ENCODE measurements around the gene MAPK4.

The MAPK4 gene

DNA sequence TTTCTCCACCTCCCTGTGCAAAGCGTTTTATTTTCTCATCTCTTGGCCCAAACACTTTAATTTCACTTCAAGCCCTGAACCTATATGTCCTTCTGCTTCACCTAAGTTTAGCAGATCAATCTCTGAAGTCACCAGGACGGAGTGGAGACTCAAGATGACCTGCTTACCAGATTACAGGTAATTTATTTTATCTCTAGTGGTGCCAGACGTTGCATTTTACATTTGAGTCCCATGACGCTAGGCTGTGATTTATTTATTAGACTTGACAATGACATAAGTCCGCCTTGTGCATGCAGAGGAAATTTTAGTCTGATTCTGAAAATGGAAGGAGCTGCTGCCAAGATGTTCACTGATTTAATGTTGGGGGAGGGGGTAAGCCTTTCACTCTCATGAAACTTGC, 186.1 kb downstream of the MAPK4 start:
- WGBS, 2 experiments: 96% methylated on average over 5 of the region's 5 CpGs
- peaks cover 35% of the 10 kb centered on the region for H3K4me1 ChIP-seq (ENCODE audit: control insufficient read depth, insufficient read depth, low read length)
- no peaks in the 10 kb centered on the region for H3K27me3 ChIP-seq (ENCODE audit: control insufficient read depth, insufficient read depth, low read length, poor library complexity, severe bottlenecking)
- no peak overlapping the region for H3K4me3 ChIP-seq (ENCODE audit: insufficient read depth, low read depth, low read length)
- H3K36me3 ChIP-seq (ENCODE audit: control insufficient read depth, insufficient read depth, low read length): no peaks in the 10 kb centered on the region
- no peaks in the 10 kb centered on the region for H3K9me3 ChIP-seq (ENCODE audit: control insufficient read depth, low read length)
- H3K27ac ChIP-seq (ENCODE audit: insufficient read depth, low read depth, low read length, poor library complexity, severe bottlenecking): no peak overlapping the region

DNA sequence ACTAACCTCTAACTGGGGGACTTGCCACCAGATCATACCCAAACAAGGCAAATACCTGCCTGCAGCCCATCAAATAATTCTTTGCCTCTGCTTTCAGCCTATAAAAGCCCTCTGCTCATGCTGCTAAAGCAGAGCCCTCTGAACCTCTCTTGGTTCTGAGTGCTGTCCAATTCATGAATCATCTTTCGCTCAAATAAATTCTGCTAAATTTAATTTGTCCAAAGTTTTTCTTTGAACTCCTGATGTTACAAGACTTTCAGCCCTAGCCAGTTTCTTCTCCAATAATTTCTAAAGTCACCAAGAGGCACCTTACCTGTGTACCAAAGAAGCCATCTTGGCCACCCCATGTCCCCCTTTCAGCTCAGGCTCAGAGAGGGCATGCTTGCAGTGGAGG, 188.0 kb downstream of the MAPK4 start:
- Histone ChIP-seq H3K27ac (ENCODE audit: insufficient read depth, low read depth, low read length, poor library complexity, severe bottlenecking) (peak overlapping the region; percentile 91), H3K27me3 (ENCODE audit: control insufficient read depth, insufficient read depth, low read length, poor library complexity, severe bottlenecking) (no peaks in the 10 kb centered on the region), H3K4me1 (ENCODE audit: control insufficient read depth, insufficient read depth, low read length) (peaks cover 47% of the 10 kb centered on the region), H3K9me3 (ENCODE audit: control insufficient read depth, low read length) (no peaks in the 10 kb centered on the region), H3K36me3 (ENCODE audit: control insufficient read depth, insufficient read depth, low read length) (no peaks in the 10 kb centered on the region), H3K4me3 (ENCODE audit: insufficient read depth, low read depth, low read length) (no peak overlapping the region)
- WGBS, 2 experiments: 0% methylated on average over 1 of the region's 1 CpG

DNA sequence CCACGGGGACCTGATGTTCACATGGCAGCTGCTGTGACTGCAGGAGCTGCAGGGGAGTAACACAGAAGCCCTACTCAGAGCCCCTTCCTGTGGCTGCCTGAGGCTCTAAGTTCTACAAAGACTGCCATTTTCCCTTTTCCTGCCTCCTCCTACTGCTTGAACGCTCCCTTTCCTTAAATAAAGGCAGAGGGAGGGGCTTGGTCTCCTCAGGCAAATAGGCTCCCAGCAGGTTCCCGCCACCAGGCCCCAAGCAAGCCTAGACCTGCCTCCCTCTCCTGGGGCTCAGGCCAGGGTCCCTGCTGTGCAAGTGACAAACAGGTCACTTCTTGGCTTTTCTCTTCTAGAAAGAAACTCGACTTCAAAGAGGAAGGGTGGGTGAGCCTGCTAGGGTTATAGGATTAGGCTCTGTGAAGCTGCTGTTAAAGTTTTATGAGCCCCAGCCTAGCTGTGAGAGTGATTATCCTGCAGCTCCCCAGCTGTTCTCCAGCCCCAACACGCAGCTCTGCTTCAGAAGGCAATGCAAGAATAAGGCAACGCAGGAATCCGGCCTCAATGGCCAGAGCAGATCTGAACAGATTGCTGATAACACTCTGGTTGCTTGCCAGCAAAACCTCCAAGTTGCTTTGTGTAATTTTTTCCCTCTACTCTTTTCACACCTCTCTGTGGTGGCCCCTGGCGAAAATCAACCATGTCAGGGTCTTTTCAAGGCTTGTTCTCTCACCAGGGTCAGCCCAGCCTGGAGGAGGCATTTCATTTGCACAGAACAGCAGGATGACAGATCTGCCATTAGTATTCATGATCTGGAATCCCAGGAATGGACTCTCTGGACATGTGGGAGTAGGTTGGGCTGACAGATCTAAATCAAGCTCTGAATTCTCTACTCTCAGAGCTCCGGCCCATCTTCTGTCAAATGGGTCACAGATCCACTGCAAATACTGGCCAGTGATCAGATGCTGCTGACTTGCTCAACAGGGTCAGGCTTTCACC, 188.6 kb downstream of the MAPK4 start:
- WGBS, 2 experiments: 9 to 13% methylated on average over 9 of the region's 9 CpGs
- Histone ChIP-seq H3K27ac (ENCODE audit: insufficient read depth, low read depth, low read length, poor library complexity, severe bottlenecking) (peak overlapping the region; percentile 91), H3K27me3 (ENCODE audit: control insufficient read depth, insufficient read depth, low read length, poor library complexity, severe bottlenecking) (no peaks in the 10 kb centered on the region), H3K4me3 (ENCODE audit: insufficient read depth, low read depth, low read length) (no peak overlapping the region), H3K4me1 (ENCODE audit: control insufficient read depth, insufficient read depth, low read length) (peaks cover 47% of the 10 kb centered on the region), H3K36me3 (ENCODE audit: control insufficient read depth, insufficient read depth, low read length) (no peaks in the 10 kb centered on the region), H3K9me3 (ENCODE audit: control insufficient read depth, low read length) (no peaks in the 10 kb centered on the region)

- WGBS, 2 experiments: 80 to 87% methylated on average over 5 of the region's 5 CpGs
Observed at GRCh38 chr18:50749421-50749820, 189.5 kb downstream of the MAPK4 start.

DNA sequence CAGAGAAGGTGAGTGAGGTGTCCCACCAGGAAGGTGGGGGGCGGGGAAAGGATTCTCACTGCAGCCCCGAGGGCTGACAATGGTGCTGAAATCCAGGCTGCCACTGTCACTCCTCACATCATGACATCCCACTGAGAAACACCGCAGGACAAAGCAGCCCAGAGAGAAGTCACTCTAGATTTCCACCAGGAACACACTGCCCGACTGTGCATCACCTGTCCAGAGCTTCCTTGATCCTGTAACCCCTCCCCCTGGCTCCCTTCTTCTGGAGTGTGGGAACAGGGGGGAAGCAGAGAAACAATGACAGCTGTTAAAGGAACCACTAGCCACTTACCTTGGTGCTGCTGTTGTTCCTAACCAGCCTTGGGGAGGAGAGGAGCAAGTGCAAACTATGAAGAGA, 190.1 kb downstream of the MAPK4 start:
- Histone ChIP-seq H3K27ac (ENCODE audit: insufficient read depth, low read depth, low read length, poor library complexity, severe bottlenecking) (no peak overlapping the region), H3K9me3 (ENCODE audit: control insufficient read depth, low read length) (no peaks in the 10 kb centered on the region), H3K36me3 (ENCODE audit: control insufficient read depth, insufficient read depth, low read length) (no peaks in the 10 kb centered on the region), H3K27me3 (ENCODE audit: control insufficient read depth, insufficient read depth, low read length, poor library complexity, severe bottlenecking) (no peaks in the 10 kb centered on the region), H3K4me3 (ENCODE audit: insufficient read depth, low read depth, low read length) (no peak overlapping the region), H3K4me1 (ENCODE audit: control insufficient read depth, insufficient read depth, low read length) (peaks cover 47% of the 10 kb centered on the region)
- 53 to 55% methylated on average over 4 of the region's 4 CpGs for WGBS, 2 experiments

More at GRCh38 chr18:50749421-50749820, 189.5 kb downstream of the MAPK4 start:
- H3K36me3 ChIP-seq (ENCODE audit: control insufficient read depth, insufficient read depth, low read length): no peaks in the 10 kb centered on the region
- H3K27me3 ChIP-seq (ENCODE audit: control insufficient read depth, insufficient read depth, low read length, poor library complexity, severe bottlenecking): no peaks in the 10 kb centered on the region
- H3K27ac ChIP-seq (ENCODE audit: insufficient read depth, low read depth, low read length, poor library complexity, severe bottlenecking): peak overlapping the region; percentile 91
- no peak overlapping the region for H3K4me3 ChIP-seq (ENCODE audit: insufficient read depth, low read depth, low read length)
- no peaks in the 10 kb centered on the region for H3K9me3 ChIP-seq (ENCODE audit: control insufficient read depth, low read length)
- H3K4me1 ChIP-seq (ENCODE audit: control insufficient read depth, insufficient read depth, low read length): peaks cover 47% of the 10 kb centered on the region

DNA sequence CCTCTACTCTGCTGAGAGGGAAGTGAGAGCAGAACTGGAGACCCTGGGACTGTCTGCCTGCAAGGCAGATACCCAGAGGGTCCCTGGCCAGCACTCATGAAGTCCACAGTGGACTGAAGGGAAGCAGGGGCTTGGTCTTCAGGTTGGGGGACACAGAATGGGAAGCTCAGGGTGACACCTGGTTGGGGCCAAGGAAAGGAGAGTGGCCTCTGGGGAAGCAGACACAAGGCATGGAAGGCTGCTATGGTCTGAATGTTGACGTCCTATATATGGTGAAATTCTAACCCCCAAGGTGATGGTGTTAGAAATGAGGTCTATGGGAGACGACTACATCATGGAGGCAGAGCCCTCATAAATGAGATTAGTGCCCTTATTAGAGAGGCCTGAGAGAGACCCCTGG, 190.7 kb downstream of the MAPK4 start:
- WGBS, 2 experiments: 90 to 96% methylated on average over 2 of the region's 2 CpGs
- no peaks in the 10 kb centered on the region for H3K36me3 ChIP-seq (ENCODE audit: control insufficient read depth, insufficient read depth, low read length)
- no peaks in the 10 kb centered on the region for H3K9me3 ChIP-seq (ENCODE audit: control insufficient read depth, low read length)
- H3K27ac ChIP-seq (ENCODE audit: insufficient read depth, low read depth, low read length, poor library complexity, severe bottlenecking): no peak overlapping the region
- peaks cover 47% of the 10 kb centered on the region for H3K4me1 ChIP-seq (ENCODE audit: control insufficient read depth, insufficient read depth, low read length)
- no peak overlapping the region for H3K4me3 ChIP-seq (ENCODE audit: insufficient read depth, low read depth, low read length)
- H3K27me3 ChIP-seq (ENCODE audit: control insufficient read depth, insufficient read depth, low read length, poor library complexity, severe bottlenecking): no peaks in the 10 kb centered on the region

GRCh38 chr18:50751490-50751889, 191.6 kb downstream of the MAPK4 start:
- 50 to 54% methylated on average over 5 of the region's 5 CpGs for whole genome bisulfite sequencing, 2 experiments
- Histone ChIP-seq H3K4me3 (ENCODE audit: insufficient read depth, low read depth, low read length) (no peak overlapping the region), H3K4me1 (ENCODE audit: control insufficient read depth, insufficient read depth, low read length) (peaks cover 47% of the 10 kb centered on the region), H3K27ac (ENCODE audit: insufficient read depth, low read depth, low read length, poor library complexity, severe bottlenecking) (peak overlapping the region; percentile 26), H3K36me3 (ENCODE audit: control insufficient read depth, insufficient read depth, low read length) (no peaks in the 10 kb centered on the region), H3K27me3 (ENCODE audit: control insufficient read depth, insufficient read depth, low read length, poor library complexity, severe bottlenecking) (no peaks in the 10 kb centered on the region), H3K9me3 (ENCODE audit: control insufficient read depth, low read length) (no peaks in the 10 kb centered on the region)

DNA sequence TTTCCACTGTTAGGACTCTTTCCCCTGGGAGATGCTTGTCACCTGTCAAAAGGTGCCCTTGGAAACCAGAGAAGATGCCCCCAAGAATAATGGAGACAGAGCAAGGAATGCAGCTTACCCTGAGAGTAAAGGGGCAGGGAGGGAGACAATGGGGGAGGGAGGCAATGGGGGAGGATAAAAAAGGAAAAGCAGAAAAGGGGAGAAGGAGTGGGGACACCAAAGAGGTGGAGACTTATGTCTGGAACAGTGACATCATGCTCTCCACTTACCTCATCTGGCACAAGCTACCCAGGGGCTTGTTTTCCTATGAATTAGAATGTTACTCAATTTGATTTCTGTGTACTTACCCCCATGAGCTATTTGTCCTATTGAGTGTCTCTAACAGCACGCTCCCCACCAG, 192.1 kb downstream of the MAPK4 start:
- WGBS, 2 experiments: 100% methylated on average over 1 of the region's 1 CpG; no CpG with 5 or more reads in 1 of the 2 experiments
- Histone ChIP-seq H3K27ac (ENCODE audit: insufficient read depth, low read depth, low read length, poor library complexity, severe bottlenecking) (no peak overlapping the region), H3K27me3 (ENCODE audit: control insufficient read depth, insufficient read depth, low read length, poor library complexity, severe bottlenecking) (no peaks in the 10 kb centered on the region), H3K36me3 (ENCODE audit: control insufficient read depth, insufficient read depth, low read length) (no peaks in the 10 kb centered on the region), H3K9me3 (ENCODE audit: control insufficient read depth, low read length) (no peaks in the 10 kb centered on the region), H3K4me1 (ENCODE audit: control insufficient read depth, insufficient read depth, low read length) (peaks cover 43% of the 10 kb centered on the region), H3K4me3 (ENCODE audit: insufficient read depth, low read depth, low read length) (no peak overlapping the region)

GRCh38 chr18:50753311-50753710, 193.4 kb downstream of the MAPK4 start:
- no peak overlapping the region for H3K4me3 ChIP-seq (ENCODE audit: insufficient read depth, low read depth, low read length)
- WGBS, 2 experiments: 80 to 93% methylated on average over 1 of the region's 1 CpG

DNA sequence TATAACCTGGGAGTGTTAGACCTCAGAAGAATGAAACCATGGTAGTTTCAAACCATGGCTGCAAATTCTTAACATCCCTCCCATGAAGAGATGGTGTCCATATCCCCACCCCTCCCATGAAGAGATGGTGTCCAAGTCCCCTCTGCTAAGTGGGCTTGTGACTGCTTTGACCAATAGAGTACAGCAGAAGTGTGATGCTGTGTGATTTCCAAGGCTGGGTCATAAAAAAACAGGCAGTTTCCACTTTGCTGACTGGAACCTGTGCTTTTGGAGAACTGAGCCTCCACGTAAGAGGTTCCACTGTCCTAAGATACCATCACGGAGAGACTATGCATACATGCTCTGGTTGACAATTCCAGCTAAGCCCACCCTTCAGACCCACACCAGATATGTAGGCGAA, 194.4 kb downstream of the MAPK4 start:
- WGBS, 2 experiments: 91 to 92% methylated on average over 3 of the region's 3 CpGs
- Histone ChIP-seq H3K9me3 (ENCODE audit: control insufficient read depth, low read length) (no peaks in the 10 kb centered on the region), H3K36me3 (ENCODE audit: control insufficient read depth, insufficient read depth, low read length) (no peaks in the 10 kb centered on the region), H3K27ac (ENCODE audit: insufficient read depth, low read depth, low read length, poor library complexity, severe bottlenecking) (no peak overlapping the region), H3K4me3 (ENCODE audit: insufficient read depth, low read depth, low read length) (no peak overlapping the region), H3K27me3 (ENCODE audit: control insufficient read depth, insufficient read depth, low read length, poor library complexity, severe bottlenecking) (no peaks in the 10 kb centered on the region), H3K4me1 (ENCODE audit: control insufficient read depth, insufficient read depth, low read length) (peaks cover 28% of the 10 kb centered on the region)

More at GRCh38 chr18:50753311-50753710, 193.4 kb downstream of the MAPK4 start:
- H3K27ac ChIP-seq (ENCODE audit: insufficient read depth, low read depth, low read length, poor library complexity, severe bottlenecking): no peak overlapping the region
- no peaks in the 10 kb centered on the region for H3K36me3 ChIP-seq (ENCODE audit: control insufficient read depth, insufficient read depth, low read length)
- H3K4me1 ChIP-seq (ENCODE audit: control insufficient read depth, insufficient read depth, low read length): peaks cover 36% of the 10 kb centered on the region
- H3K9me3 ChIP-seq (ENCODE audit: control insufficient read depth, low read length): no peaks in the 10 kb centered on the region
- H3K27me3 ChIP-seq (ENCODE audit: control insufficient read depth, insufficient read depth, low read length, poor library complexity, severe bottlenecking): no peaks in the 10 kb centered on the region

Measured in ectodermal cell (in vitro differentiated cells).